ENCODE results near the gene NAT9. TPM values are rescaled to one million over a fixed set of nuclear protein-coding genes. Genes with fewer than 3 reads are reported as not detected.

The NAT9 gene
- total RNA-seq, 1 donor from 2014 or later = 48.9 TPM

DNA sequence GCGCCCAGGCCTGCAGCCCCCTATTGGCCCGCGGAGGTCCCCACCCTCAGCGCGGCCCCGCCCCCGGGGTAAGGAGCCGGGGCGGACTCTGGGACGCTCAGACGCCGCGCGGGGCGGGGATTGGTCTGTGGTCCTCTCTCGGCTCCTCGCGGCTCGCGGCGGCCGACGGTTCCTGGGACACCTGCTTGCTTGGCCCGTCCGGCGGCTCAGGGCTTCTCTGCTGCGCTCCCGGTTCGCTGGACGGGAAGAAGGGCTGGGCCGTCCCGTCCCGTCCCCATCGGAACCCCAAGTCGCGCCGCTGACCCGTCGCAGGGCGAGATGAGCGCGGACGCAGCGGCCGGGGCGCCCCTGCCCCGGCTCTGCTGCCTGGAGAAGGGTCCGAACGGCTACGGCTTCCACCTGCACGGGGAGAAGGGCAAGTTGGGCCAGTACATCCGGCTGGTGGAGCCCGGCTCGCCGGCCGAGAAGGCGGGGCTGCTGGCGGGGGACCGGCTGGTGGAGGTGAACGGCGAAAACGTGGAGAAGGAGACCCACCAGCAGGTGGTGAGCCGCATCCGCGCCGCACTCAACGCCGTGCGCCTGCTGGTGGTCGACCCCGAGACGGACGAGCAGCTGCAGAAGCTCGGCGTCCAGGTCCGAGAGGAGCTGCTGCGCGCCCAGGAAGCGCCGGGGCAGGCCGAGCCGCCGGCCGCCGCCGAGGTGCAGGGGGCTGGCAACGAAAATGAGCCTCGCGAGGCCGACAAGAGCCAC, 27.4 kb downstream of the NAT9 start, which contains the start of gene NHERF1:
TSS of gene NHERF1 (plus strand) at position 100 of the 750 bp plus-strand sequence. CDS start at position 319, 219 bp downstream.
- TF ChIP-seq, protein P1, sequence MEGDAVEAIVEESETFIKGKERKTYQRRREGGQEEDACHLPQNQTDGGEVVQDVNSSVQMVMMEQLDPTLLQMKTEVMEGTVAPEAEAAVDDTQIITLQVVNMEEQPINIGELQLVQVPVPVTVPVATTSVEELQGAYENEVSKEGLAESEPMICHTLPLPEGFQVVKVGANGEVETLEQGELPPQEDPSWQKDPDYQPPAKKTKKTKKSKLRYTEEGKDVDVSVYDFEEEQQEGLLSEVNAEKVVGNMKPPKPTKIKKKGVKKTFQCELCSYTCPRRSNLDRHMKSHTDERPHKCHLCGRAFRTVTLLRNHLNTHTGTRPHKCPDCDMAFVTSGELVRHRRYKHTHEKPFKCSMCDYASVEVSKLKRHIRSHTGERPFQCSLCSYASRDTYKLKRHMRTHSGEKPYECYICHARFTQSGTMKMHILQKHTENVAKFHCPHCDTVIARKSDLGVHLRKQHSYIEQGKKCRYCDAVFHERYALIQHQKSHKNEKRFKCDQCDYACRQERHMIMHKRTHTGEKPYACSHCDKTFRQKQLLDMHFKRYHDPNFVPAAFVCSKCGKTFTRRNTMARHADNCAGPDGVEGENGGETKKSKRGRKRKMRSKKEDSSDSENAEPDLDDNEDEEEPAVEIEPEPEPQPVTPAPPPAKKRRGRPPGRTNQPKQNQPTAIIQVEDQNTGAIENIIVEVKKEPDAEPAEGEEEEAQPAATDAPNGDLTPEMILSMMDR (IDR thresholded peaks at IDR 0.05) = peak; percentile 58
- H3K4me3 Mint-ChIP-seq (ENCODE audit: unreplicated experiment) = peak within 1 kb of the TSS; percentile 88
- peak within 1 kb of the TSS; percentile 93 for H3K27ac Mint-ChIP-seq (ENCODE audit: unreplicated experiment)
- no peak for DNase-seq (ENCODE audit: low spot score)
- H3K27me3 Mint-ChIP-seq (ENCODE audit: low read depth) = peaks cover 2% of the 10 kb centered on the region
- H3K9me3 Mint-ChIP-seq (ENCODE audit: low read depth) = no peaks in the 10 kb centered on the region
- H3K36me3 Mint-ChIP-seq (ENCODE audit: low read depth) = peaks cover 3% of the 10 kb centered on the region
- peaks cover 53% of the 10 kb centered on the region for H3K4me1 Mint-ChIP-seq (ENCODE audit: low read depth)

DNA sequence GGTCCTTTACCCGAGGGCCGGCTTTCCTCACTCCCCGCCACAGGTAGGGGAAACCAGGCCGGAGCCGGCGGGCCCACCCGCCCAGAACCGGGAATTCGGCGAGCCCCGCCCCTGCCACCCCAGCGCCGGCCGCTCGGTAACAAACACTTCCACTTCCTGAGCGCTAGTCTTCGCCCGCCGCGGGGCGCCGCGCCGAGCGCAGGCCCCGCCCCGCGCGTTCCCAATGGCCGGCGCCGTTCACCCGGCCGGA, 27.9 kb downstream of the NAT9 start:
- Mint-ChIP-seq H3K9me3 (ENCODE audit: low read depth) (no peaks in the 10 kb centered on the region), H3K27ac (ENCODE audit: unreplicated experiment) (no peak overlapping the region), H3K4me1 (ENCODE audit: low read depth) (peaks cover 51% of the 10 kb centered on the region), H3K36me3 (ENCODE audit: low read depth) (peaks cover 3% of the 10 kb centered on the region), H3K27me3 (ENCODE audit: low read depth) (peaks cover 2% of the 10 kb centered on the region), H3K4me3 (ENCODE audit: unreplicated experiment) (peak overlapping the region; percentile 65)
- DNase-seq (ENCODE audit: low spot score) = no peak
- TF ChIP-seq, protein P1 (IDR thresholded peaks at IDR 0.05) = no peak

DNA sequence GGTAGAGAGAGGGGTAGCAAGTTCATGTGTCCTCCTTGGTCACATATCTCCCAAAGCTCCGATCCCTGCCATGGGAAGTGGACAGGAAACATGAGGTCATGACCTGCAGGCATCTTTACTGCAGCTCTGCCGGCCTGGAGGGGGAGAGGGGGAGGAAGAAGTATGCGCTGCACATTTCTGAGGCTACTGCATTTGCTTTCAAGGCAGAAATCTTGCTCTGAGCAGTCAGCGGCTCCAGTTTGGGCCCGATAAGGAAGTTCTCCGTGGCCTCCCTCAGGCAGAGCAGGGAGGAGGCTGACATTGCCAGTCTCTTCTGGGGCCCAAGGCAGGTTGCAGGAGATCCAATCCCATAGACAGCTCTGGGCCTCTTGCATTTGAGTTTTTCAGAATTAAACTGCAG, 29.2 kb downstream of the NAT9 start:
- no peak overlapping the region for H3K4me3 Mint-ChIP-seq (ENCODE audit: unreplicated experiment)
- peaks cover 2% of the 10 kb centered on the region for H3K27me3 Mint-ChIP-seq (ENCODE audit: low read depth)
- no peak for DNase-seq (ENCODE audit: low spot score)
- no peaks in the 10 kb centered on the region for H3K36me3 Mint-ChIP-seq (ENCODE audit: low read depth)
- no peak overlapping the region for H3K27ac Mint-ChIP-seq (ENCODE audit: unreplicated experiment)
- H3K9me3 Mint-ChIP-seq (ENCODE audit: low read depth) = no peaks in the 10 kb centered on the region
- H3K4me1 Mint-ChIP-seq (ENCODE audit: low read depth) = peaks cover 49% of the 10 kb centered on the region
- TF ChIP-seq, protein P1 (IDR thresholded peaks at IDR 0.05) = no peak

DNA sequence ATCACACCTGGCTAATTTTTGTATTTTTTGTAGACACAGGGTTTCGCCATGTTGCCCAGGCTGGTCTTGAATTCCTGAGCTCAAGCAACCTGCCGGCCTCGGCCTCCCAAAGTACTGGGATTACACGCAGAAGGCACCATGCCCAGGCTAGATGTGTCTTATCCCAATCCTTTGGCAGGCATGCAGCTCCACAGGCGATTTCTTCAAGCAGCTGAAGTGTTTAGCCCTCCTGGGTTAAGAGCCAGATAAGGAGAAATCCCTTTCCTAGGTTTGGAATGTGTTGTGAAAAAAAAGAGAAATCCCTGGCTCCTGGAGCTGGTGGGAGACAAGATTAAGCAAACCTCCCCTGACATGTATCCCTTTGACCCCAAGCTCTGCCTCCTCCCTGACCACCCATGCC, 29.8 kb downstream of the NAT9 start:
- H3K27ac Mint-ChIP-seq (ENCODE audit: unreplicated experiment) = peak overlapping the region; percentile 59
- DNase-seq (ENCODE audit: low spot score) = no peak
- H3K9me3 Mint-ChIP-seq (ENCODE audit: low read depth) = no peaks in the 10 kb centered on the region
- no peaks in the 10 kb centered on the region for H3K36me3 Mint-ChIP-seq (ENCODE audit: low read depth)
- no peak overlapping the region for H3K4me3 Mint-ChIP-seq (ENCODE audit: unreplicated experiment)
- TF ChIP-seq, protein P1 (IDR thresholded peaks at IDR 0.05) = no peak
- peaks cover 2% of the 10 kb centered on the region for H3K27me3 Mint-ChIP-seq (ENCODE audit: low read depth)
- H3K4me1 Mint-ChIP-seq (ENCODE audit: low read depth) = peaks cover 45% of the 10 kb centered on the region

DNA sequence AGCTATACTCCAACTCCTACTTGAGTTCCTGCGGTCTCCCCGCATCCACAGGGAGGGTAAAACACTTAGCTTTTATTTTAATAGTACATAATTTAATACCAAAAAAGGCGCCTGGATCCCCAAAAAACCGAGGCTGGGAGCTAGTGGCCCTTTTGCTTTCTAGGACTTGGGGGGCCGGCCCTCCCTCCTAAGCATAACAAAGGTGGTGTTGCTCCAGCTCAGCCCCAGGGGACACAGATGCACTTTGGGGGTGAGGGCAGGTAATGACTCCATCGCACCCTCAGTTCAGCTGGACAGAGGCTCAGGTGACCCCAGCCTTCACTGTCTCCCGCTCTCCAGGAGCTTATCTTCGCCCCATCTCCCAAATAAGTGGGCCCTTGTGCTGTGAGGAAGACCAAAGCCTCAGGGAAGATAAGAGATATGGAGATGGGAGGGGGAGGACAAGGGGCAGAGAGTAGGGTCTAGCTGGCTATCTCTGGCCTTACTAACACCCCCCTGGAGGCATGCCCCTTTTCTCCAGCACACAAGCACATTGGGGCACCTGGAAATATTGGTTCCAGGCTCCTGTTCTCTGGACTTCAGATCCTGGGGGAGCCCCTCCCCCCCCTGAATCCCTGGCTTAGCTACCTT, 30.5 kb downstream of the NAT9 start:
- TF ChIP-seq, protein P1 (IDR thresholded peaks at IDR 0.05) = no peak
- H3K36me3 Mint-ChIP-seq (ENCODE audit: low read depth) = no peaks in the 10 kb centered on the region
- no peak for DNase-seq (ENCODE audit: low spot score)
- H3K27me3 Mint-ChIP-seq (ENCODE audit: low read depth) = peaks cover 2% of the 10 kb centered on the region
- H3K27ac Mint-ChIP-seq (ENCODE audit: unreplicated experiment) = no peak overlapping the region
- H3K9me3 Mint-ChIP-seq (ENCODE audit: low read depth) = no peaks in the 10 kb centered on the region
- H3K4me1 Mint-ChIP-seq (ENCODE audit: low read depth) = peaks cover 38% of the 10 kb centered on the region
- no peak overlapping the region for H3K4me3 Mint-ChIP-seq (ENCODE audit: unreplicated experiment)

Data from chondrocyte (in vitro differentiated cells).